Astrocyte (in vitro differentiated cells and primary cell): ENCODE data around the gene CTBS. TPM values are rescaled to one million over a fixed set of nuclear protein-coding genes. Genes with fewer than 3 reads are reported as not detected.

Source experiments
- DNase-seq: peaks from one replicate; pipeline ENCODE4 v3.0.0-alpha.2; 2010; ENCODE audit warnings: low read depth
- FAIRE-seq: peaks from 2 replicates; lab custom pipeline; 2011; peaks lifted over from hg19 to GRCh38; lab: Jason Lieb, UNC
- H2AFZ ChIP-seq: 2 replicates; pipeline ENCODE4 v1.6.0; 2012; ENCODE audit warnings: low read depth, low read length, inconsistent platforms
- H3K27ac ChIP-seq: 2 replicates; pipeline ENCODE4 v1.5.1; 2011; ENCODE audit warnings: low read depth, low read length, inconsistent platforms
- H3K27me3 ChIP-seq: 2 replicates; pipeline ENCODE4 v1.6.0; 2011; ENCODE audit warnings: low read length, inconsistent platforms; ENCODE audit not compliant: insufficient read depth
- H3K36me3 ChIP-seq: 2 replicates; pipeline ENCODE4 v1.5.1; 2011; ENCODE audit warnings: low read length, inconsistent platforms; ENCODE audit not compliant: insufficient read depth
- H3K4me1 ChIP-seq: 2 replicates; pipeline ENCODE4 v1.5.1; 2011; ENCODE audit warnings: low read length, inconsistent platforms; ENCODE audit not compliant: insufficient read depth
- H3K4me2 ChIP-seq: 2 replicates; pipeline ENCODE4 v1.6.0; 2012; ENCODE audit warnings: low read length, inconsistent platforms
- H3K4me3 ChIP-seq: 2 replicates; pipeline ENCODE4 v1.5.1; 2011; ENCODE audit warnings: low read depth, mild to moderate bottlenecking, low read length, inconsistent platforms; ENCODE audit not compliant: insufficient read depth
- H3K79me2 ChIP-seq: 2 replicates; pipeline ENCODE4 v1.6.0; 2012; ENCODE audit warnings: mild to moderate bottlenecking, low read length, inconsistent platforms; ENCODE audit not compliant: insufficient read depth
- H3K9ac ChIP-seq: 2 replicates; pipeline ENCODE4 v1.6.0; 2012; ENCODE audit warnings: mild to moderate bottlenecking, low read length, inconsistent platforms
- H3K9me3 ChIP-seq: 2 replicates; pipeline ENCODE4 v1.5.1; 2012; ENCODE audit warnings: low read depth, mild to moderate bottlenecking, low read length, inconsistent platforms; ENCODE audit not compliant: insufficient read depth
- H4K20me1 ChIP-seq: 2 replicates; pipeline ENCODE4 v1.6.0; 2012; ENCODE audit warnings: low read length, inconsistent platforms; ENCODE audit not compliant: insufficient read depth
- H3K27ac Mint-ChIP-seq: one replicate; pipeline ENCODE4 v1.8.0; 2021; ENCODE audit warnings: mild to moderate bottlenecking, mixed read lengths; ENCODE audit not compliant: unreplicated experiment
- H3K27me3 Mint-ChIP-seq: one replicate; pipeline ENCODE4 v1.8.0; 2021; ENCODE audit warnings: low read depth, mixed read lengths; ENCODE audit not compliant: unreplicated experiment
- H3K36me3 Mint-ChIP-seq: one replicate; pipeline ENCODE4 v1.8.0; 2021; ENCODE audit warnings: low read depth, mixed read lengths; ENCODE audit not compliant: unreplicated experiment
- H3K4me1 Mint-ChIP-seq: one replicate; pipeline ENCODE4 v1.8.0; 2021; ENCODE audit warnings: low read depth, mixed read lengths; ENCODE audit not compliant: unreplicated experiment
- H3K4me3 Mint-ChIP-seq: one replicate; pipeline ENCODE4 v1.8.0; 2021; ENCODE audit warnings: mild to moderate bottlenecking, moderate library complexity, mixed read lengths; ENCODE audit not compliant: unreplicated experiment
- H3K9me3 Mint-ChIP-seq: one replicate; pipeline ENCODE4 v1.8.0; 2021; ENCODE audit warnings: mild to moderate bottlenecking, mixed read lengths; ENCODE audit not compliant: unreplicated experiment
- CTCF ChIP-seq: IDR thresholded peaks from 2 replicates; pipeline ENCODE4 v1.5.1; 2011; ENCODE audit warnings: low read depth, mild to moderate bottlenecking, inconsistent platforms, low read length, moderate library complexity; ENCODE audit not compliant: insufficient read depth
- EZH2 ChIP-seq: IDR thresholded peaks from 2 replicates; pipeline ENCODE4 v1.6.1; 2012; ENCODE audit warnings: mild to moderate bottlenecking, low read length, inconsistent platforms; ENCODE audit not compliant: insufficient read depth
- total RNA-seq: library from RNA; stranded (reverse); gene quantifications from 2 replicates; pipeline ENCODE4 v1.2.1, GENCODE V29; 2021

CTBS gene
- total RNA-seq, 1 donor from 2014 or later: 16.9 TPM

- Mint-ChIP-seq H3K27me3 (no peaks in the 10 kb centered on the region), H3K27ac (no peak overlapping the region), H3K36me3 (peaks cover 2% of the 10 kb centered on the region), H3K4me3 (no peak overlapping the region), H3K9me3 (no peaks in the 10 kb centered on the region), H3K4me1 (no peaks in the 10 kb centered on the region)
- DNase-seq: no peak
- no peak overlapping the region for H3K27ac ChIP-seq
- no peak for FAIRE-seq
- no peak overlapping the region for H3K4me3 ChIP-seq
- H2AFZ ChIP-seq: no peak overlapping the region
- H3K36me3 ChIP-seq: no peaks in the 10 kb centered on the region
- H3K9me3 ChIP-seq: no peaks in the 10 kb centered on the region
- H3K27me3 ChIP-seq: no peaks in the 10 kb centered on the region
- no peak overlapping the region for H3K4me2 ChIP-seq
- H3K79me2 ChIP-seq: no peaks in the 10 kb centered on the region
- H3K4me1 ChIP-seq: no peaks in the 10 kb centered on the region
- H4K20me1 ChIP-seq: no peaks in the 10 kb centered on the region
- TF ChIP-seq EZH2: no peak
- TF ChIP-seq CTCF: no peak
- no peak overlapping the region for H3K9ac ChIP-seq
These were observed 48.5 kb downstream of the CTBS start for GRCh38 chr1:84525779-84526178.

GRCh38 chr1:84524590-84524989, 49.6 kb downstream of the CTBS start:
- no peak overlapping the region for H2AFZ ChIP-seq
- no peak overlapping the region for H3K4me3 ChIP-seq
- TF ChIP-seq EZH2 (no peak), CTCF (no peak)
- Mint-ChIP-seq H3K27ac (no peak overlapping the region), H3K9me3 (no peaks in the 10 kb centered on the region), H3K4me3 (no peak overlapping the region), H3K4me1 (no peaks in the 10 kb centered on the region), H3K27me3 (no peaks in the 10 kb centered on the region), H3K36me3 (peaks cover 2% of the 10 kb centered on the region)
- H3K27ac ChIP-seq: no peak overlapping the region
- no peaks in the 10 kb centered on the region for H3K4me1 ChIP-seq
- FAIRE-seq (no peak), DNase-seq (no peak)
- no peaks in the 10 kb centered on the region for H3K36me3 ChIP-seq
- no peak overlapping the region for H3K4me2 ChIP-seq
- no peaks in the 10 kb centered on the region for H3K79me2 ChIP-seq
- no peaks in the 10 kb centered on the region for H4K20me1 ChIP-seq
- H3K9ac ChIP-seq: no peak overlapping the region
- no peaks in the 10 kb centered on the region for H3K27me3 ChIP-seq
- H3K9me3 ChIP-seq: no peaks in the 10 kb centered on the region

DNA sequence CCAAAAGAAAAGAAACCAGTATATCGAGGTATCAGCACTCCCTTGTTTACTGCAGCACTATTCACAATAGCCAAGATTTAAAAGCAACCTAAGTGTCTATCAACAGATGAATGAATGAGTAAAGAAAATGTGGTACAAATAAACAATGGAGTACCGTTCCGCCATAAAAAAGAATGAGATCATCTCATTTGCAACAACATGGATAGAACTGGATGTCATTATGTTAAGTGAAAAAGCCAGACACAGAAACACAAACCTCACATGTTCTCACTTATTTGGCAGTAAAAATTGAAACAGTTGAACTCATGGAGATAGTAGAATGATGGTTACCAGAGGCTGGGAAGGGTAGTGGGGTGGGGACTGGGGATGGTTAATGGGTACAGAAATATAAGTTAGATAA, 63.6 kb downstream of the CTBS start:
- Histone ChIP-seq H3K79me2 (peaks cover 10% of the 10 kb centered on the region), H2AFZ (no peak overlapping the region), H3K4me1 (no peaks in the 10 kb centered on the region), H3K27me3 (no peaks in the 10 kb centered on the region), H4K20me1 (no peaks in the 10 kb centered on the region), H3K4me3 (no peak overlapping the region), H3K9ac (no peak overlapping the region), H3K4me2 (no peak overlapping the region), H3K27ac (no peak overlapping the region), H3K36me3 (no peaks in the 10 kb centered on the region), H3K9me3 (no peaks in the 10 kb centered on the region)
- Mint-ChIP-seq H3K36me3 (peaks cover 7% of the 10 kb centered on the region), H3K9me3 (peaks cover 12% of the 10 kb centered on the region), H3K27me3 (no peaks in the 10 kb centered on the region), H3K4me1 (no peaks in the 10 kb centered on the region), H3K4me3 (no peak overlapping the region), H3K27ac (no peak overlapping the region)
- TF ChIP-seq CTCF (no peak), EZH2 (no peak)
- DNase-seq (no peak), FAIRE-seq (no peak)
